NCI-H2029 treated with DMSO at 0.1 percent for 48 hours (cell line): ENCODE data around the gene TMEM129.

Experiments
- DNase-seq: peaks from one replicate; lab custom pipeline; 2025; lab: John Stamatoyannopoulos, UW

TMEM129 gene

DNA sequence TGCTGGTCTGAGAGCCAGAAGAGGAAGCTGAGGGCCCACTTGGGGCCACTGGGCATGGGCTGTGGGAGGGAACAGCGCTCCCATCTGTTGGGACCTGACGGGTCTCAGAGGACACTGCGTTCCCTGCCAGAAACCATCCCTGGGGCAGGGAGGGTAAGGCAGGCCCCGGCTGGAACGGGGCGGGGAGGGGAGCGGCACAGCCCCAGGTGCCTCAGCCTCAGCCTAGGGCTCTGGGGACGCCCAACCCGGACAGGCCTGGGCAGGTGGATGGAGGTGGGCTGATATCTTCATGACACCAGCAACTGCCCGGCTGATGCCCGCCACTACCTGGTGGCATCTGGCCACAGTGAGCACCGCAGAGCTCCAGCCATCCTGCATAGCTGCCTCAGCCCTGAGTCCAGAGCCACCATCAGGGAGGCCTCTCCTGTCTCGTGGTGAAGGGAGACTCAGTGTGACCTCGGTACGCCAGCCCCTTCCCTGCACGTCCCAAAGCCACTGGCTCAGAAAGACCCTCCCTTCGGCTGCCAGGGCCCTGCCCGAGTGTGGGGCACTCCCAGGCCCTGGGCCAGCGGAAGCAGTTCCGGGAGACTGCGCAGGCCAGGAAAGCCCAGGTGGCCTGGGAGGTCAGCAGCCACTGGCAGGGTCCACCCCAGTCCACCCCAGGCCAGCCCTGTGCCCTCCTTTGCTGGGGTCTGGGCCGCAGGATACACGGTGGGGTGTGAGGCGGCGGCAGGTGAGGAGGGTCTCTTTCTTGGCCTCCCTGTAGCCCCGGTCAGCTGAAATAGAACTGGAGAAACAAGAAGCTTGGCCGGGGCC, 37.4 kb upstream of the TMEM129 start:
- DNase-seq: no peak

DNA sequence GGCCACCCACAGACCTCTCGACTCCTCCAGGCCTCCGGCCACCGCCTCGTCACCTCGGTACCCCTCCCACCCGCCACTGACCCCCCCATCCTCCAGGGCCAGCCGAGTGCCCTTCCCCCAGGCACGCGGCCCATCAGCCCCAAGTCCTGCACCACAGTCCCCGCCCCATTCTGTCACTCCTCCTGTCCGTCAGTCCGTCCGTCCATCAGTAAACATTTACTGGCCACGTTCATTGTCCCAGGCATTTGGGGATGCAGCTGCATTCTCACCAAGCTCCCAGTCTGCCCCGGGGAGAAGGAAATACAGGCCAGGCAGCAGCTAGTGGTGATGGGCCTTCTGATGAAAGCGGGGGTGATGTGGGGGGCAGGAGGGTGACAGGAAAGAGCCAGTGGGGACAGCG, 36.7 kb upstream of the TMEM129 start:
- no peak for DNase-seq

DNA sequence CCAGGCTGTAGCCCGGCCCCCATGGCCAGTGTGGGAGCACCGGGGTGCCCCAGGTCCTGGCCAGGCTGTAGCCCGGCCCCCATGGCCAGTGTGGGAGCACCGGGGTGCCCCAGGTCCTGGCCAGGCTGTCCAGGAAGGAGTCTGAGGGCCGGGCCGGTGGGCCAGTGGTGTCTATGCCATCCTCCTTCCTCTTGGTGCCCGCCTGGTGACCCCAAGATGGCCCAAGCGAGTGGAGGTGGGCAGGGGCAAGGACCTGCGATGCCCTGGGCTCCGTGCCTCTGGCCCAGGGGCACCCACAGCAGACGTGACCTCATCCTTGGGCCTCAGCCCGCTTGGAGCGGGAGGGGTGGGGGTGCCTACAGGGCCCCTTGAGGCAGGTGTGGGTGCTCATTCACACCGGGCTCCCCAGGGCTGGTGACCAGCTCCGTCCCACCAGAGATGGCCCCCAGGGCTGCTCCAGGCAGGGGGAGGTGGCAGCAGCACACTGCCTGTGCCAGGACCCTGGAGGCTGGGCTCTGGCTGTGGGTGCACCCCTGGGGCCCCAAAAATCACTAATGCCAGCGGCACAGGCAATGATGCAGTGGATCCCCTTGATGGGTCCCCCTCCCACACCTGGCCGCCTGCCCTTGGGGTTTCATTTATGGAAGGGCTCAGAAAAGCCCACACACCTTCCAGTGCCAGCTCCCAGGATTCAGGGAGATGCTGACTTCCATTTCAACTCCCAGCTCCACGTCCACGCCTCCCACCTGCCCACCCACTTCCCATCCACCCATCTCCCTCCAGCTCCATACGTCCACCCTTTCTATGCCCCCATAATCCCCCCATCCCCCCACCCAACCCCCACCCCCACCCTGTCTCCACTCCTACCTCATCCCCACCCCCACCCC, 36.0 kb upstream of the TMEM129 start:
- no peak for DNase-seq

DNA sequence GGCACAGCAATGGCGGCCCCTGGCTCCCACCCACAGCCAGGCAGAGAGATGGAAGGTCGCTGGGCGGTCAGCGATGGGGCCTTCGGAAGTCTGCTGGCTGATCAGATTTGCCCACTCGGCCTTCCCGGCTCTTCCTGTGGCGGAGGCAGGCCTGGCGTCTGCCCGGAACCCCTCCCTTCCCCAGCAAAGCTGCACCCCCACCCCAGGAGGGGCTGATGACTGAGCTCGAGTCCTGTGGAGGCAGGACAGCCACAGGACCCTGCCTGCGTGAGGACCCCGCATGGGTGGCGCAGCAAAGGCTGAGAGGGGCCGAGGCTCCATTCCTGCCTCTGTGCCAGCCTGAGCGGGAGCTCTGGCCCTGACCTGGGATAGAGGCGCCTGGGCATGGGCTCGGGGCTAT, 35.0 kb upstream of the TMEM129 start:
- DNase-seq: no peak

DNA sequence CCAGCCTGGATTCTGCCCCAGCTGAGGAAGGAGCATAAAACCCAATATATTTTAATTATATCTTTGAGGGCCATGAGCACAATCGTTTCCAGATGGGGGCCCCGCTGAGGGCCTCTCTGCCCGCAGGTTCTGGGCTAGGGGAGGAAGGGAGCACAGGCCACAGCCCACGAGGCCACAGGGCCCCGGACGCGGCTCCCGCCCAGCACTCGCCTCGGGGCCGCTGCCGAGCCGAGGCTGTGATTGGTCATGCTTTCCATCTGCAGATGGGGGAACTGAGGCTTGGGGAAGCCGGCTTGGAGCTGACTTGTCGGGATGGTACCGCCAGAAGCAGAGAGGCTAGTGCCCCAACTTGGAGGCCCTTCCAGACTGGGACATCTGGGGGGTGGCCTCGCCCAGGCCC, 34.2 kb upstream of the TMEM129 start:
- no peak for DNase-seq

DNA sequence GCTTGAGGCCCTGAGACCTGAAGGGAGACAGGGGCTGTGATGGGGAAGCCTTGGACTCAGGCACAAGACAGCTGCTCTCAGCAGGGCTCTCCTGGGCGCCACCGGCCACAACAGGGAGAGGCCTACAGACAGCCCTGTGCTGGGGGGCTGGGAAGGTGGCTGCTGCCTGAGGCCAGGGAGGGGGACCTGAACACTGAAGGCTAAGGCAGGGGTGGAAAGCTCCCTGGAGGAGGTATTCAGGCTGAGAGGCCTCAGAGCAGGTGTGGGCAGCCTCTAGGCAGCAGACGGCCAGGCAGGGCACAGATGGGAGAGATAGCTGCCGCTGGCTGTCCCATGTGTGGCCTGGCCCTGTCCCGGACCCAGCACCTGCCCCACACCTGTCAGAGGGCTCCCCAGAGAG, 33.2 kb upstream of the TMEM129 start:
- DNase-seq: no peak

DNA sequence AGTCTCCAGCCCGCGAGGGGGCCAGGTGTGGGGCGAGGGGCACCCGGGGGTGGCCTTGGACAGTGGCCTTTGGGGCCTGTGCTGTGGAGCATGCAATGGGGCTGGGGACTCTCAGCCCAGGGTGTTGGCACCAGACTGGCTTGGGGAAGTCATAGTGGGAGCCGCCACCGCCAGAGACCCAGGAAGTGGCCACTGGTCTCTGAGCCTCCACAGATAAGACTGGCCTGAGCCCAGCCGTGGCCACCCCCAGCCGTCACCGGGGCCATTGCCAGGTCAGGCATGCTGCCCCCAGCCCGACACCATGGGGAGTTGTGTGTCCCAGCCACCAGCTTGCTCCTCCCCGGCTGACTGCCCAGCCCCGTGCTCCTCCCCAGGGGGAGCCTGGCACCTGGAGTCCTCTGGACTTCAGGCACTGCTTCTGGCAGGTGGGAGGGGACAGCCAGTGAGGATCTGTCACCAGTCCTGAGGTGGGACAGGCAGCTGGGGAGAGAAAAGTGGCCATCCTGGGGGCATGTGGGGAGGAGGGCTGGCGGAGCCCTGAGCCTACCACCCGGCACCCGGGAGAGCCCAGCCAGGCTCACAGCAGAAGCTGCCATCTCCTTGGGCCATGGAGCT, 32.7 kb upstream of the TMEM129 start:
- no peak for DNase-seq

DNA sequence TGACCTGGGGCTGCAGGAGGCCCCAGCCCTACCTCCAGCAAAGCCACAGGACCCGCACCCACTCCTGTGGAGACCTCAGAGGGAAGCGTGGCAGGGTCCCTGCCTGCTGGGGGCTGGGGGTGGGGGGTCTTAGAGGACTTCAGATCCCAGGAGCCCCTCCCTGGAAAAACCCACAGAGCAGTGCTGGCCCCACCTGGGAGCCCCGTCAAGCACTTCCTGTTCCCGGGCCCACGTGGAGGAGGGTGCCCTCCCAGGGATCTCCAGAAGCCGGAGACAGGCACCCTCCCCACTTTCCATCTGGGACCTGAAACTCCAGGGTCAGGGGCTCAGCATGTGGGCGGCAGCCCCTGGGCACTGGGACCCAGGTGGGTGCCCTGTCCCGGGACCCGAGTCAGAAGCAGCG, 32.2 kb upstream of the TMEM129 start:
- no peak for DNase-seq

DNA sequence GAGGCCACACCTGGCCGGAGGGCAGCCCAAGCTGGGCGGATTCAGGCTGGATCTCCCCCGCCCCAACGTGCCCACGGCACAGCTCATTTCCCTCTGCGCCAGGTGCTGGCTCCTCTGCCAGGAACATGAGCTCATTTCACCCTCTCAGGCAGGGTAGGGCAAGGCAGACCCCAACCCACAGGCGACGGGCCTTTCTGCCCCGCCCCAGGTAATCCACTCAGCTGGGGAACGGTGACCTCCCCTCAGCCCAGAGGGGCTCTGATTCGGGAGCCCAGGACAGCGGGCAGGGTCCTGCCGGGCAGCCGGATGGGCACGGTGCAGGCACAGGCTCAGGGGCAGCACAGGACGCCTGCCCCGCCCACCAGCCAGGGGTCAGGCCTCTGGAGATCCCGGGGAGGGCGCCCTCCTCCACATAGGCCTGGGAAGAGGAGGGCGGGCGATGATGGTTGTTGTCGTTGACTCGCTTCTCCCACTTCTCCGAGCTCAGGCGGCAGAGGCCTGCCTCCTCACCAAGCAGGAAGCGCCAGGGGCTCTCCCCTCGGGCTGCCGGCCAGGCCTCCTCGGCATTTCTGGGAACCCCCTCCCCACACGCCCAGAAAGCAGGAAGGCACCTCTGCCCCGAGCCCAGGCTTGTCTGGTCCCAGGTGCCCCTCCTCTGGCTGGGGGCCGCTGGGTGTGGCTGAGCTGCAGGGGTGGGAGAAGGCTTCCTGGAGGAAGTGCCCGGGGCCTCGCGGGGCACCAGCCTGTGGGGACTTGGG, 31.3 kb upstream of the TMEM129 start:
- DNase-seq: no peak

DNA sequence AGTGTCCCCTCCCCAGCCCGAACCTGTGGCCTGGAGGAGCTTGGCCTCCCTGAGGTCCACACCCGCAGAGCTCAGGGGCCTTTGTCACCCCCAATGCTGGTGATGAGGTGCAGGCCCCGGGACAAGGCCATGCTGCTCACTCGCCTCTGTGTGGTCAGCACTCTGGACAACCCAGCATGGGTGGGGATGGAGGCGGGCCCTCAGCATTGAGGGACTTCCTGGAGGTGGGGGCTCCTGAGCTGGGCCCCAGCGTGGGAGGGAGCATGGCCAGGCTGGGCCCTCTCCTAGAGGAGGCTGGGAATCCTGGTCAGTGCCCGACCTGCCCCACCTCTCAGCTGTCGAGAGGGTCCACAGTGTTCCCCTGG, 30.8 kb upstream of the TMEM129 start:
- DNase-seq: no peak

DNA sequence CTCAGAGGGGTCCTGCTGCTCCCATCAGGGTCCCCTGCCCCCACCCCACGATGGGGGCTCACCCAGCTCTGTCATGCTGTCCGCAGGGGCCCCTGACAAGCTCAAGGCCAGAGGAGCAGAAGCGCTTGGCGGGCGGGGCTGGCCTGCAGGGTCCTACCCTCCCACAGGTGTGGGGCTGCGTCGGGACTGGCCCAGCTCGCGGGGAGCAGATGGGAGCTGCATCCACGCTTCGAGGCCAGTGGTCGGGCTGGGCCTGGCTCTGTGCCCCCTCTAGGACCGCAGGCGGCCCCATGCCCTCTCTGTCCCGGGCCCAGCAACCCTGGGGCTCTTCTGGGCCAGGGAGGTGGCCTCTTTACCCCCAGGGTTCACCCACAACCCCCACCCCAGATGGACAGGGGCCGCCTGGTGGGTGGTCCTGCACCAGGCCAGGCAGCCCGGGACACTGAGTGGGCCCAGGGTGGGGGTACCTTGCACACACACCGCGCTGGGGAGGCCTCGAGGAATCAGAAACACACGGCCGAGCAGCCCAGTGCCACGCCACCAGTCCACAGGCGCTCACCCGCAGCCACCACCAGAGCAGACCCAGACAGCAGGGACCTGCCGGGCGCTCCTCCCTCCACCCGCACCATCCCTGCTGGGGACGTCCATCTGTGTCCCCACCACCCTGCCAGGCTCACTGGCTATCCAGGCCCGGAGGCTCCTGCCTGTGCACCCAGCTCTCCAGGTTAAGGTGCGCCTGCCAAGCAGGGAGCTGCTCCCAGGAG, 30.2 kb upstream of the TMEM129 start:
- no peak for DNase-seq

DNA sequence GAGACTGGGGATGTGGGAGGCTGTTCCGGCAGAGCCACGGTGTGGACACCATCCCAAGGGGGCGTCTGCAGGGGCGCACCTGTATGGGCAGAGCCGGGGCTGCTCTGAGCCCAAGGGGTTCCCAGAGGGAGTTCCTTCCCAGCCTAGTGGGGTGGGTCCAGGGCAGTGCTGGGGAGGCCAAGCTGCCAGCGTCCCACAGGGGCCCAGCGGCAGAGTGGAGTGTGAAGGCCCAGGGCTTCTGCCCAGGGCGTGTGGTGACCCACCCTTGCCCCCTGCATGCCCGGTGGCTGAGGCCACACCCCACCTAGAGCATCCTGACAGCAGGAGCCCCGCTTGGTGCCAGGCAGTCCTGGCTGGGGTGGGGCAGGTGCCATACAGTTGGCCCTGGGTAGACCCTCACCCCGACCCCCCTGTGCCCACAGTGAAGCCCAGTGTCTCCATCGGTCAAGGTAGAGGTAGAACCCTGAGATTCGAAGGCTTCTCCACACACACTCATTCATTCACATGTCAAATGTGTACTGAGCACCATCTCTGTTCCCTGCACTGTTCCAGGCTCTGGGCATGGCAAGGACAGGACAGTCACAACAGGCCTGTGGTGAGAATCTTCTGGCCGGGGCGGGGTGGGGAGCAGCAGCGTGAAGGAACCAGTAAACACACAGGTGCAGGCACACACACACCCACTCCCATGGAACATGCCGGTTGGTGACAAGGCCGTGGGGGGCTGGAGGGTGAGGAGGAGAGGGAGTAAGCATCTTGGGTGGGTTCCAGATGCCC, 29.4 kb upstream of the TMEM129 start:
- DNase-seq: no peak

DNA sequence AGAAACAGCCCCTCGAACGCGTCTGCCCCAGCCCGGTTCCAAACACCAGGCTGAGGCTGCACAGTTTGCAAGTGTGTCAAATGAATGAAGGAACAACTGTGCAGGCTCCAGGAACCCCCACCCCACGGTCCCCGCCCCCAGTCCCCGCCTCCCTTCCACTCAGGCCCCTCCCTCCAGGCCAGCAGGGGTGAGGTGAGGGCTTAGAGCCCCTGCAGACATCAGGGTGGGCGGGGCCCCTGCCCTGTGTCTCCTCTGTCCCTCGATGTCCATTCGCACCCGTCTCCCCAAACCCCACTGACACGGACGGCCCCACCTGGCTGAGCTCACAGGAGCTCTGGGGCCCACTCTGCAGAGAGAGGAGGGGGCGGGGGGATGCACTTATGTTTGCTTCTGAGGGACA, 28.7 kb upstream of the TMEM129 start:
- no peak for DNase-seq

DNA sequence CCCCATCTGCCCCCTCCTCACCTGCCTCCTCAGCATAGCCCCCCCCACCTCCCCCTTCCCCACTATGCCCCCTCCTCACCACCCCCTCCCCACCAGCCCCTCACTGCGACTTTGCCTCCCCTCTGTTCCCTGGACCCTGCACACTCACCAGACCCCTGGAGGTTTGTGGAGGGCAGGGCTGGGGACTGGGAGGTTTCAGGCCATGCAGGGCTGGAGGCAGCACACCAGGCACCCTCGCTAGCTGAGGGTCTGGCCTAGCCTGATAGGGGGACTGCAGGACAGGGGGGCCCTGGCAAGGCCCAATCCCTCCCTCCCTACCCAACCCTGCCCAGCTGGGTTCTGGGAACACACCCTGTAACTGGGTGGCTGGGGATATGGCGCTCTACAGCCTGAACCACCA, 28.2 kb upstream of the TMEM129 start:
- no peak for DNase-seq

DNA sequence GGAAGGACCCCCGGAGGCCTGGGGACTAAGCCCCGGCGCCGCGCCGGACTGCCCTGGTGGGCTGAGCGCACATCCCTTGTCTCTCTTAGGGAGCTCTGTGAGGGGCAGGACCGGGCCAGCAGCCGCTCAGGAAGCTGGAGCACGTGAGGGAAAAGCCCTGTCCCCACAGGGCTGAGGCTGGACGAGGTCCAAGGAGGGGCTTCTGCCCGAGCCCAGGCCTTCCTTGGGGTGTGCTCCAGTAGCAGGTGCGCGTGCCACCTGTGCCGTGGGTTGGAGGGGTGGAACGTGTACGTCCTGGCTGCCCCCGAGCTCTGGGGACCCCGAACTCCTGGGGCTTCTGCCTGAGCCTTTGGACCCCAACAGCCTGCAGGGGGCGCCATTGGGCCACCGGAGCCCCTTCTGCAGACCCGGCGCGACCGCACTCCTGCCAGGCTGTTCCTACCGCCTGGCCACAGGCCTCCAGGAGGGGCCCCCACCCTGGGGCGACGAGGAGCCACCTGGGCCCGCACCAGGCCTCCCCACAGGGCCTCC, 27.4 kb upstream of the TMEM129 start:
- peak; percentile 6 for DNase-seq

DNA sequence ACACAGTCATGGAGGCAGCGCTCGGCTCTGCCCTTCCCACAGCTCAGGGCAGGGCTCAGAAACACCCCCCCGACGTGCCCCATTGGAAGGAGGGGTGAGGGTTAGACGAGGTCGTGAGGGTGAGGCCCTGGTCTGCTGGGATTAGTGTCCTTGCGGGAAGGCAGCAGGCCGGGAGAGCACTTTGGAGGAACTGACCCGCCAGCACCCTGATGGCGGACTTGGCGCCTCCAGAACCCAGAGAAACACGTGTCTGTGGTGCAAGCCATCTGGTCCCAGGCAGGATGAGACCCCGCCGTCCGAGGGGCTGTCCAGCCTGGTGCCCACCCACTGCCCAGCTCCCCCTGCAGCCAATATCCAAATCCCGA, 26.5 kb upstream of the TMEM129 start:
- DNase-seq: no peak

DNA sequence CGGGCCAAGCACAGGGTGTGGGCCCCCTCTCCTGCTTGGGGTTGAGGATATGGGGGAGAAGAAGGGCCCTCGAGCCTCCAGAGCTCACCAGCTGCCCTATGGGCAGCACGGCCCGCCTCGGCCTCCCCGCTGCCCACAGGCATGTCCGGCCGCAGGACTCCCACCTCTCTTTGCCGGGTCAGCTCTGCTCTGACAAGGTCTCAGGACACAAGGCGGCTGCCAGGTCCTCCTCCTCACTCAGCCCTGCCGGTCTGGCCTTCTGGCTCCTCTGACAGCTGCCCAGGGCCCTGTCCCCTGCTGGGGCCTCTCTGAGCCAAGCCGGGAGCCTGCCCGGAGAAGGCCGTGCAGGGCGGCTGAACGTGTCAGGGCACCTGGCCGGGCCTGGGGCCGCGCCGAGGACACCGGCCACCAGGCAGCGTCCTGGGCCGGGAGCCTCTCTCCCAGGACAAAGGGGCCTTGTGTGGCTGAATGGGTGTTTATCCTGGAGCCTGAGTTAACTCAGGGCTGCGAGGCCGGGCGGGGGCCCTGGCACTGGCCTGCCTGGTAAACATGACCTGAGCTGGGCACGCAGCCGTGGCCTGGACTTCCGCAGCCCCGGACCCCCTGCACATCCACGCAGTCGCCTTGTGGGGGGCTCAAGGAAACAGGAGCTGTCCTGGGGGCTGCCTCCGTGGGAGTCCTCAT, 25.9 kb upstream of the TMEM129 start:
- DNase-seq: no peak

DNA sequence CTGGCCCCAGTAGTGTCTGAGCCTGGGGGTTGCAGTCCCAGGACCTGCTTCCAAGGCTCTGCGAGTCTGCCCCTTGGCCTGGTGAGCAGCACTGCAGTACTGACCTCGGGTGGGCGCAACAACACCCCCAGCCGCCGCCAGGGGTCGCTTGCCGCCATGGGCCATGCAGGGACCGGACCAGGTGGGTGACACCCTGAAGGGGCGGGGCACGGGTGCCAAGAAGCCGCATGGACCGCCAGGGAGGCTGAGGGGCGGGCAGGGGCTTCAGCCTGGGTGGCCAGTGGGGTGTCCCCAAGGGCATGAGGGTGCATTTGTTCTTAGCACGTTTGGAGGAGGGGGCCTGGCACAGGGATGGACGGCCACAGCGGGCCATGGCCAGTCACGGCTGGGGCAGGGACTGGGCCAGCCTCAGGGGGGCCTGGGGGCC, 25.2 kb upstream of the TMEM129 start:
- no peak for DNase-seq

DNA sequence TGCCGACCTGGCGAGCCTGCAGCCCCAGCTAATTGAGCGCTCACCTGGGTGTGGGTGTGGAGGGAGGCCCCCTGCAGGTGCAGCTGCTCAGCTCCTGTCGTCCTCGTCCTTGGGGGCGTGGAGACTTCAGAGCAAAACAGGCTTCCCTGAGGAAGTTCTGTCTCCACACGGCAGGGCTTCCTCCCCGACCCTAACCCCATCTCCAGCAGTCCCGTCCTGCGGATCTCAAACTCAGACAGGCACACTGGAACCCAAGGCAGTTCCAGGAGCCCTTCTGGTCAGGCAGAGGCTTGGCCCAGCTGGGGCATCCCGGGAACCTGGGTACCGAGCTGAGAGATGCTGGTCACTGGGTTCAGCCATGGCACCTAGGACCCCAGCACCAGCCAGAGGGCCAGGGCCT, 24.6 kb upstream of the TMEM129 start:
- DNase-seq: no peak

DNA sequence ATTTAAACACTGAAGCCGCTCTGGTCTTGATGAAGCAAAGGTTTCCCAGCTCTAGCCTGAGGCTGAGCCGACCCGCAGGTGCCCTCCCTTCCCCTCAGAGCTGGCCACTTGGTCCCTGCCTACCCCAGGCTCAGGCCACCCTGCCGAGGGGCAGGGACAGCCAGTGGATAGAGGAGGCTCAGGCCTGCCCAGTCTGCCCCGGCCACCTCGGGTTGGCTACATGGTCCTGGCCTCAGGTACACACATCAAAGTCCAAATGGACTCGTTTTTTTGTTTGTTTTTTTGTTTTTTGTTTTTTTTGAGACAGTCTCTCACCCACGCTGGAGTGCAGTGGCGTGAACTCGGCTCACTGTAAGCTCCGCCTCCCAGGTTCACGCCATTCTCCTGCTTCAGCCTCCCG, 24.0 kb upstream of the TMEM129 start:
- DNase-seq: no peak
